HCT116 (cell line): Measurements from ENCODE around the gene CMIP.

Source experiments
- CTCF ChIP-seq, 3 experiments: fragments of 200-600 bp in 1 of 3; sonication (generic) in 1 of 3; IDR thresholded peaks in 2 of 3; conservative IDR thresholded peaks in 1 of 3; 2 replicates each; pipeline ENCODE4 v1.5.1; 2012 to 2017; ENCODE audit warnings: low read depth in 2 of 3, low read length in 2 of 3, antibody characterized with exemption in 1 of 3, borderline replicate concordance in 1 of 3, control low read depth in 1 of 3, mild to moderate bottlenecking in 1 of 3, mixed read lengths in 1 of 3, mixed run types in 1 of 3, moderate library complexity in 1 of 3; ENCODE audit not compliant: insufficient read depth in 1 of 3
- EZH2 ChIP-seq: fragments of 200-600 bp; sonication (generic); IDR thresholded peaks from 2 replicates; pipeline ENCODE4 v1.6.1; 2017; ENCODE audit warnings: antibody characterized with exemption, mixed run types
- EZH2phosphoT487 ChIP-seq: fragments of 200-600 bp; IDR thresholded peaks from 2 replicates; pipeline ENCODE4 v1.6.1; 2018; ENCODE audit warnings: antibody characterized with exemption, borderline replicate concordance
- POLR2A ChIP-seq: IDR thresholded peaks from 2 replicates; pipeline ENCODE4 v1.7.0; 2011; ENCODE audit warnings: borderline replicate concordance; ENCODE audit not compliant: insufficient read depth, insufficient read length; ENCODE audit errors: extremely low read depth
- TCF7L2 ChIP-seq: IDR thresholded peaks from 2 replicates; pipeline ENCODE4 v1.7.0; 2011; ENCODE audit warnings: borderline replicate concordance, inconsistent platforms; ENCODE audit not compliant: insufficient read depth, insufficient read length; ENCODE audit errors: extremely low read depth
- ZFX ChIP-seq: fragments of 450-650 bp; IDR thresholded peaks from 2 replicates; pipeline ENCODE4 v1.6.1; 2017

GRCh38 chr16:81752225-81752875 lies 307.7 kb downstream of the CMIP start:
- no peak for TF ChIP-seq CTCF (IDR thresholded peaks at IDR 0.05 in 2 of 3, conservative IDR thresholded peaks at IDR 0.05 in 1 of 3; ENCODE audit: borderline replicate concordance in 1 of 3, insufficient read depth in 1 of 3, low read depth in 2 of 3, low read length in 2 of 3)
- no peak for TF ChIP-seq EZH2
- no peak for TF ChIP-seq POLR2A
- TF ChIP-seq TCF7L2 = no peak
- no peak for TF ChIP-seq EZH2phosphoT487
- no peak for TF ChIP-seq ZFX
